Measurements from ENCODE around the gene CEBPA. TPM values are rescaled to one million over a fixed set of nuclear protein-coding genes. Genes with fewer than 3 reads are reported as not detected.
A peak's percentile ranks its signal among the peaks of the same experiment; 100 is the strongest.

The CEBPA gene
- total RNA-seq, 2 donors from 2014 or later: 67.1 to 76.4 TPM

GRCh38 chr19:33287438-33287837 is 14.9 kb downstream of the CEBPA start:
- H3K4me1 ChIP-seq: peaks cover 29% of the 10 kb centered on the region
- H3K27ac ChIP-seq: no peak overlapping the region
- DNase-seq: no peak
- no peaks in the 10 kb centered on the region for H3K9me3 ChIP-seq
- no peak overlapping the region for H3K9ac ChIP-seq (ENCODE audit: low read depth in 2 of 2, low read length in 2 of 2)
- H3K4me3 ChIP-seq: no peak overlapping the region
- TF ChIP-seq CTCF (IDR thresholded peaks at IDR 0.05): no peak
- H3K27me3 ChIP-seq: no peaks in the 10 kb centered on the region
- intact Hi-C loops (cut with DNase I): no loop called here
- no peaks in the 10 kb centered on the region for H3K36me3 ChIP-seq

GRCh38 chr19:33286899-33287298 is 15.4 kb downstream of the CEBPA start:
- no peak for DNase-seq
- Histone ChIP-seq H3K36me3 (no peaks in the 10 kb centered on the region), H3K4me3 (no peak overlapping the region), H3K4me1 (peaks cover 26% of the 10 kb centered on the region), H3K9ac (ENCODE audit: low read depth in 2 of 2, low read length in 2 of 2) (no peak overlapping the region), H3K27ac (no peak overlapping the region), H3K27me3 (no peaks in the 10 kb centered on the region), H3K9me3 (no peaks in the 10 kb centered on the region)
- intact Hi-C loops (cut with DNase I): no loop called here
- TF ChIP-seq CTCF (IDR thresholded peaks at IDR 0.05): no peak

GRCh38 chr19:33285441-33285927 is 16.9 kb downstream of the CEBPA start:
- Histone ChIP-seq H3K36me3 (no peaks in the 10 kb centered on the region), H3K4me1 (peaks cover 13% of the 10 kb centered on the region), H3K4me3 (no peak overlapping the region), H3K27me3 (no peaks in the 10 kb centered on the region), H3K9me3 (no peaks in the 10 kb centered on the region), H3K9ac (ENCODE audit: low read depth in 2 of 2, low read length in 2 of 2) (peak overlapping the region in 1 of 2 donors; percentile 44), H3K27ac (peak overlapping the region; percentile 24)
- no peak for TF ChIP-seq CTCF (IDR thresholded peaks at IDR 0.05)
- intact Hi-C loops (cut with DNase I): no loop called here
- DNase-seq: peak; percentile 57

- peaks cover 6% of the 10 kb centered on the region for H3K4me1 ChIP-seq
- no peaks in the 10 kb centered on the region for H3K27me3 ChIP-seq
- DNase-seq: no peak
- TF ChIP-seq CTCF (IDR thresholded peaks at IDR 0.05): no peak
- no peak overlapping the region for H3K27ac ChIP-seq
- intact Hi-C loops (cut with DNase I): no loop called here
- no peaks in the 10 kb centered on the region for H3K36me3 ChIP-seq
- H3K9me3 ChIP-seq: no peaks in the 10 kb centered on the region
- no peak overlapping the region for H3K9ac ChIP-seq (ENCODE audit: low read depth in 2 of 2, low read length in 2 of 2)
- no peak overlapping the region for H3K4me3 ChIP-seq
Observed at GRCh38 chr19:33284756-33285155, 17.6 kb downstream of the CEBPA start.

- H3K9ac ChIP-seq (ENCODE audit: low read depth in 2 of 2, low read length in 2 of 2): no peak overlapping the region
- H3K27me3 ChIP-seq: no peaks in the 10 kb centered on the region
- H3K4me3 ChIP-seq: no peak overlapping the region
- no peak overlapping the region for H3K27ac ChIP-seq
- no peaks in the 10 kb centered on the region for H3K9me3 ChIP-seq
- no peak for DNase-seq
- H3K4me1 ChIP-seq: peaks cover 6% of the 10 kb centered on the region
- intact Hi-C loops (cut with DNase I): no loop called here
- no peaks in the 10 kb centered on the region for H3K36me3 ChIP-seq
- no peak for TF ChIP-seq CTCF (IDR thresholded peaks at IDR 0.05)
Observed at GRCh38 chr19:33284146-33284643, 18.1 kb downstream of the CEBPA start.
